H1 (cell line): ENCODE results near the gene POC1B. TPM values are rescaled to one million over a fixed set of nuclear protein-coding genes. Genes with fewer than 3 reads are reported as not detected.

Source experiments
- CTCF ChIA-PET: fragments of 300-600 bp; sonication (Branson Sonifier 250); formaldehyde crosslinking; loops from one replicate; lab custom pipeline; 2021; ENCODE audit not compliant: partially characterized antibody; lab: Charles Lee
- POLR2A ChIA-PET: fragments of 300-600 bp; sonication (Branson Sonifier 250); formaldehyde crosslinking; loops from one replicate; lab custom pipeline; 2021; ENCODE audit warnings: inconsistent platforms; ENCODE audit not compliant: partially characterized antibody; lab: Charles Lee
- DNase-seq, 2 experiments: peaks; one replicate each; pipeline versions ENCODE4 v3.0.0 to v3.0.0-alpha.2; 2010 to 2022; ENCODE audit warnings: low spot score in 2 of 2, low read depth in 1 of 2, mixed read lengths in 1 of 2
- FAIRE-seq: peaks from 2 replicates; lab custom pipeline; 2011; peaks lifted over from hg19 to GRCh38; lab: Jason Lieb, UNC
- H2AFZ ChIP-seq: 2 replicates; pipeline ENCODE4 v1.8.1; 2012; ENCODE audit warnings: low read length, inconsistent platforms
- H2AK5ac ChIP-seq: 2 replicates; pipeline ENCODE4 v1.6.1; 2013; ENCODE audit warnings: low read depth, low read length
- H2BK120ac ChIP-seq: replicated peaks from 2 replicates; pipeline ENCODE3; 2013; ENCODE audit warnings: low read depth, low read length, inconsistent platforms
- H2BK12ac ChIP-seq: 2 replicates; pipeline ENCODE4 v1.6.1; 2013; ENCODE audit warnings: low read depth, low read length
- H2BK15ac ChIP-seq: 2 replicates; pipeline ENCODE4 v1.6.1; 2013; ENCODE audit warnings: low read length
- H2BK20ac ChIP-seq: 2 replicates; pipeline ENCODE4 v1.6.1; 2013; ENCODE audit warnings: low read length
- H2BK5ac ChIP-seq: 2 replicates; pipeline ENCODE4 v1.6.1; 2013; ENCODE audit warnings: low read depth, low read length
- H3K14ac ChIP-seq: 2 replicates; pipeline ENCODE4 v1.6.1; 2013; ENCODE audit warnings: inconsistent platforms; ENCODE audit not compliant: insufficient read length
- H3K18ac ChIP-seq: 2 replicates; pipeline ENCODE4 v1.6.1; 2013; ENCODE audit warnings: low read length; ENCODE audit errors: extremely low read depth
- H3K23ac ChIP-seq: 2 replicates; pipeline ENCODE4 v1.6.1; 2013; ENCODE audit warnings: inconsistent platforms; ENCODE audit not compliant: insufficient read length
- H3K23me2 ChIP-seq: 2 replicates; pipeline ENCODE4 v1.6.1; 2013; ENCODE audit warnings: low read depth, low read length
- H3K27ac ChIP-seq: 2 replicates; pipeline ENCODE4 v1.6.1; 2011; ENCODE audit warnings: low read depth, low read length, inconsistent platforms
- H3K27me3 ChIP-seq, 4 experiments: replicated peaks in 1 of 4; 1 replicate in 1 of 4; 2 replicates in 3 of 4; pipeline versions ENCODE4 v1.6.1 to v1.8.1; 2011 to 2013; ENCODE audit warnings: low read length in 3 of 4, mild to moderate bottlenecking in 3 of 4, inconsistent platforms in 2 of 4, mixed read lengths in 2 of 4, moderate library complexity in 1 of 4; ENCODE audit not compliant: control insufficient read depth in 3 of 4, insufficient read depth in 3 of 4; ENCODE audit errors: extremely low read depth in 1 of 4
- H3K36me3 ChIP-seq, 4 experiments: 2 replicates each; pipeline versions ENCODE4 v1.6.1 to v1.8.1; 2011 to 2013; ENCODE audit warnings: mild to moderate bottlenecking in 4 of 4, low read length in 3 of 4, moderate library complexity in 2 of 4, control low read depth in 1 of 4, inconsistent platforms in 1 of 4; ENCODE audit not compliant: insufficient read depth in 4 of 4, control insufficient read depth in 2 of 4
- H3K4ac ChIP-seq: replicated peaks from 2 replicates; pipeline ENCODE3; 2013; ENCODE audit warnings: low read length, low read depth, mixed read lengths, inconsistent platforms; ENCODE audit not compliant: insufficient read length
- H3K4me1 ChIP-seq, 4 experiments: replicated peaks in 1 of 4; 1 replicate in 1 of 4; 2 replicates in 3 of 4; pipeline versions ENCODE4 v1.6.1 to v1.8.1; 2011 to 2013; ENCODE audit warnings: low read length in 3 of 4, inconsistent platforms in 2 of 4, mixed read lengths in 1 of 4; ENCODE audit not compliant: insufficient read depth in 4 of 4, control insufficient read depth in 3 of 4
- H3K4me2 ChIP-seq, 2 experiments: 2 replicates each; pipeline versions ENCODE4 v1.6.1 to v1.8.1; 2011 to 2013; ENCODE audit warnings: low read depth in 2 of 2, low read length in 2 of 2, control low read depth in 1 of 2, inconsistent platforms in 1 of 2, mild to moderate bottlenecking in 1 of 2; ENCODE audit not compliant: insufficient read depth in 1 of 2
- H3K4me3 ChIP-seq, 4 experiments: fragments of 200-600, 300-600 bp in 1 of 4; sonication (generic), shearing (Covaris generic), sonication (Bioruptor Twin) in 1 of 4; 2 replicates each; pipeline versions ENCODE4 v1.5.1 to v1.8.1; 2011 to 2016; ENCODE audit warnings: low read length in 4 of 4, low read depth in 3 of 4, control low read depth in 2 of 4, inconsistent platforms in 2 of 4, mild to moderate bottlenecking in 2 of 4, mixed read lengths in 1 of 4, moderate library complexity in 1 of 4; ENCODE audit not compliant: insufficient read depth in 2 of 4; ENCODE audit errors: extremely low read depth in 1 of 4
- H3K56ac ChIP-seq: replicated peaks from 2 replicates; pipeline ENCODE3; 2013; ENCODE audit warnings: low read depth, mild to moderate bottlenecking, mixed read lengths, low read length, inconsistent platforms; ENCODE audit not compliant: insufficient read length
- H3K79me1 ChIP-seq: 2 replicates; pipeline ENCODE4 v1.6.1; 2013; ENCODE audit warnings: low read depth, low read length, control low read depth
- H3K79me2 ChIP-seq, 2 experiments: 2 replicates each; pipeline versions ENCODE4 v1.6.1 to v1.8.1; 2012 to 2013; ENCODE audit warnings: low read length in 2 of 2, mild to moderate bottlenecking in 2 of 2, inconsistent platforms in 1 of 2; ENCODE audit not compliant: insufficient read depth in 2 of 2, control insufficient read depth in 1 of 2
- H3K9ac ChIP-seq, 4 experiments: replicated peaks in 1 of 4; 1 replicate in 1 of 4; 2 replicates in 3 of 4; pipeline versions ENCODE4 v1.6.1 to v1.8.1; 2011 to 2013; ENCODE audit warnings: low read depth in 3 of 4, low read length in 3 of 4, control low read depth in 2 of 4, mild to moderate bottlenecking in 2 of 4, moderate library complexity in 2 of 4, inconsistent platforms in 1 of 4; ENCODE audit errors: extremely low read depth in 1 of 4
- H3K9me3 ChIP-seq, 2 experiments: 2 replicates each; pipeline versions ENCODE4 v1.6.1 to v1.8.1; 2012 to 2013; ENCODE audit warnings: mild to moderate bottlenecking in 2 of 2, moderate library complexity in 2 of 2, control low read depth in 1 of 2, inconsistent platforms in 1 of 2, low read depth in 1 of 2, low read length in 1 of 2, mixed read lengths in 1 of 2; ENCODE audit not compliant: insufficient read depth in 2 of 2
- H4K20me1 ChIP-seq, 2 experiments: replicated peaks in 1 of 2; 2 replicates each; pipeline versions ENCODE3 to v1.8.1; 2011 to 2013; ENCODE audit warnings: inconsistent platforms in 2 of 2, low read length in 2 of 2, mild to moderate bottlenecking in 1 of 2; ENCODE audit not compliant: insufficient read depth in 2 of 2, control insufficient read depth in 1 of 2
- H4K5ac ChIP-seq: 2 replicates; pipeline ENCODE4 v1.6.1; 2013; ENCODE audit warnings: low read length, low read depth, mixed read lengths, inconsistent platforms; ENCODE audit not compliant: insufficient read length
- H4K8ac ChIP-seq: 2 replicates; pipeline ENCODE4 v1.8.0; 2013; ENCODE audit warnings: mild to moderate bottlenecking, moderate library complexity, low read length, inconsistent platforms; ENCODE audit not compliant: insufficient read depth; ENCODE audit errors: extremely low read depth
- H4K91ac ChIP-seq: replicated peaks from 2 replicates; pipeline ENCODE3; 2013; ENCODE audit warnings: low read length, mixed read lengths, inconsistent platforms; ENCODE audit not compliant: insufficient read length
- BACH1 ChIP-seq: IDR thresholded peaks from 2 replicates; pipeline ENCODE4 v1.6.1; 2012; ENCODE audit warnings: low read length, improper control_type of control experiment
- GTF2F1 ChIP-seq: IDR thresholded peaks from 2 replicates; pipeline ENCODE4 v1.6.1; 2012; ENCODE audit warnings: low read depth, low read length, improper control_type of control experiment, borderline replicate concordance
- JUND ChIP-seq: IDR thresholded peaks from 2 replicates; pipeline ENCODE4 v1.6.1; 2011; ENCODE audit warnings: mild to moderate bottlenecking, improper control_type of control experiment, low read length
- NRF1 ChIP-seq: IDR thresholded peaks from 2 replicates; pipeline ENCODE4 v1.6.1; 2011; ENCODE audit warnings: mild to moderate bottlenecking, low read depth, low read length, improper control_type of control experiment
- WGBS, 2 experiments: shearing (Covaris generic) in 1 of 2; methylation state at CpG; one replicate each; pipeline versions ENCODE4 v1.1.6 to v1.1.7; 2013 to 2015; ENCODE audit warnings: low lambda C conversion rate in 2 of 2, mixed read lengths in 2 of 2, inconsistent platforms in 1 of 2, low coverage in 1 of 2, missing lambda C conversion rate in 1 of 2; ENCODE audit not compliant: insufficient replicate concordance in 2 of 2, insufficient coverage in 1 of 2, insufficient read length in 1 of 2; ENCODE audit errors: extremely low coverage in 1 of 2, missing lambda C conversion rate in 1 of 2; 5-methylcytosine and 5-hydroxymethylcytosine counted together
- polyA plus RNA-seq, 7 experiments: library from polyadenylated mRNA; depleted of rRNA in 3 of 7; stranded (reverse) in 5 of 7; unstranded in 2 of 7; fragments of >200 nt in 5 of 7; fragments of 200-250 nt in 2 of 7; gene quantifications; 1 replicate in 5 of 7; 2 replicates in 1 of 7; 4 replicates in 1 of 7; pipeline versions ENCODE4 v1.2.1 to v1.2.3, GENCODE V29; 2011 to 2013; ENCODE audit warnings: missing spikeins in 2 of 7, mixed read lengths in 2 of 7
- total RNA-seq: library from RNA; stranded (reverse); fragmentation: NEBNext Ultra II Directional; extraction: Animal tissue kit (Norgen Biotek cat#: 25700); gene quantifications from 2 replicates; pipeline ENCODE4 v1.2.1, GENCODE V29; 2021

The POC1B gene
- total and polyA plus RNA-seq, 2 of the 8 experiments (the other 6 are each of a cell fraction or from before 2014, with no cell fraction given): 7.5 to 16.3 TPM

DNA sequence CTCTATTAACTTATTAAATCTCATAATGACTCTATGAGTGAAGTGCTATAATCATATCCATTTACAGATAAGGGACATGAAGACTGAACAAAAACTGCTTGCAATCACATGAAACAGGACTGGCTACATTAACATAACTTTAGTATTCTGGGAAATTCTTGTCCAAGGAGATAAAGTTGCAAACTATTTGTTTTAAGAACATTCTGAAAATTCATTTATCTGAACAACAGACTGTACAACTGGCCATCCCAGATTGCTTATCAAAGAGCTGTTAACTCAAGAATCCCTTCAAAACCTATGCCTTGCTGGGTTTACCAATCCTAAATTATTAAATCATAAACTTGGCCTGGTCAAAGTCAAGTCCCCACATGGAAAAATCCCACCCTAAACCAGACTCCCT is 39.2 kb upstream of the POC1B start (continued):
- TF ChIP-seq BACH1: no peak

DNA sequence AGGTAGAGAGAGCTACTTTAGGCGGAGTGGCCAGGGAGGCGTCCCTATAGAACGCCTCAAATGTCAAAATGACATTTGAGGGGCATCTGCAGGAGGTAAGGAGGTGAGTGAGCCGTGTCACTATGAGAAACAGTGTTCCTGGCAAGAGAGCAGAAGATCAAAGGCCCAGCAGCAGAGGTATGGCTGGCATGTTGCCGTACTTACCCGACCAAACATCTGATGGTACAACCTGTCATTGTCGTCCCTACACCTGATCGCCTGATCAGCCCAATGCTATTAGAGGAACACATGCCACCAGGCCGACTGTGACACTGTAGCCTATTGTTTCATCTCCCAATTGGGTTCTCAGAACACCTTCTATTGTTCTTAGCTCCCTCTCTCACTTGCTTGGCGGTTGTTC is 33.9 kb upstream of the POC1B start:
- Histone ChIP-seq H3K4ac (no peak overlapping the region), H4K20me1 (no peaks in the 10 kb centered on the region), H4K5ac (no peak overlapping the region), H2BK120ac (no peak overlapping the region), H2AFZ (no peak overlapping the region), H4K91ac (no peak overlapping the region), H3K9ac (no peak overlapping the region), H3K56ac (no peak overlapping the region), H3K27me3 (no peaks in the 10 kb centered on the region), H2BK20ac (no peak overlapping the region), H3K79me2 (no peaks in the 10 kb centered on the region), H3K4me3 (no peak overlapping the region), H2AK5ac (no peak overlapping the region), H3K4me2 (no peak overlapping the region), H3K18ac (no peak overlapping the region), H3K23me2 (no peaks in the 10 kb centered on the region), H2BK5ac (no peak overlapping the region), H2BK15ac (no peak overlapping the region), H3K4me1 (no peaks in the 10 kb centered on the region), H3K14ac (no peak overlapping the region), H3K36me3 (no peaks in the 10 kb centered on the region), H3K23ac (no peak overlapping the region), H4K8ac (no peak overlapping the region), H3K79me1 (no peaks in the 10 kb centered on the region), H3K27ac (no peak overlapping the region), H2BK12ac (no peak overlapping the region), H3K9me3 (no peaks in the 10 kb centered on the region)
- ChIA-PET CTCF (no interaction called here), POLR2A (no interaction called here)
- no peak for DNase-seq
- FAIRE-seq: no peak
- WGBS, 2 experiments: 97% methylated on average over 10 of the region's 10 CpGs; no CpG with 5 or more reads in 1 of the 2 experiments
- TF ChIP-seq NRF1: no peak
- TF ChIP-seq GTF2F1: no peak
- TF ChIP-seq JUND: no peak
